ENCODE results near the gene HSFX1.
"Not testable (repeated sequence)": the region's sequence is repeated elsewhere in the genome, so short reads cannot be mapped to it uniquely, and the experiment has no call there.

HSFX1 gene, protein sequence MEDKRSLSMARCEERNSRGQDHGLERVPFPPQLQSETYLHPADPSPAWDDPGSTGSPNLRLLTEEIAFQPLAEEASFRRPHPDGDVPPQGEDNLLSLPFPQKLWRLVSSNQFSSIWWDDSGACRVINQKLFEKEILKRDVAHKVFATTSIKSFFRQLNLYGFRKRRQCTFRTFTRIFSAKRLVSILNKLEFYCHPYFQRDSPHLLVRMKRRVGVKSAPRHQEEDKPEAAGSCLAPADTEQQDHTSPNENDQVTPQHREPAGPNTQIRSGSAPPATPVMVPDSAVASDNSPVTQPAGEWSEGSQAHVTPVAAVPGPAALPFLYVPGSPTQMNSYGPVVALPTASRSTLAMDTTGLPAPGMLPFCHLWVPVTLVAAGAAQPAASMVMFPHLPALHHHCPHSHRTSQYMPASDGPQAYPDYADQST

DNA sequence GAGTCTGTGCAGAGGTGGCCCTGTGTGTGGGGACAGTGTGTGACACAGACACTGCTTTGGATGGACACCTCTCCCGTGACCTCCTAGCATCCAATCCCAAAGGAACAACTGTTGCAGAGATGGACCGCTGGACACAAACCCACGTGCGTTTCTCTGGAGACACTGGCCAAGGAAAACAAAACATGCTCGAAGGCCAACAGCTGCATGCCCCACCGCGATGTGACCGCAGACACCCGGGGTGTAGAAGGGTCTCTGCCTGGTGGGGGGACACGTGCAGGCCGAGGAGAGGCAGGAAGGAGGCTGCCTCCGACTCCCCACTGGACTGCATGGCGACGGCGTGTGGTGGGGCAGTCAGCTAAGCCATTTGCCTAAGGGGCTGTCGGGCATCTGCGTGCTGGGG is at the start of gene HSFX1:
TSS of gene HSFX1 (plus strand) at position 301 of the 400 bp plus-strand sequence. CDS start 614 bp downstream, outside the sequence.
- not testable (repeated sequence) for DNase-seq (ENCODE audit: low read depth in 1 of 2, low spot score in 1 of 2)

DNA sequence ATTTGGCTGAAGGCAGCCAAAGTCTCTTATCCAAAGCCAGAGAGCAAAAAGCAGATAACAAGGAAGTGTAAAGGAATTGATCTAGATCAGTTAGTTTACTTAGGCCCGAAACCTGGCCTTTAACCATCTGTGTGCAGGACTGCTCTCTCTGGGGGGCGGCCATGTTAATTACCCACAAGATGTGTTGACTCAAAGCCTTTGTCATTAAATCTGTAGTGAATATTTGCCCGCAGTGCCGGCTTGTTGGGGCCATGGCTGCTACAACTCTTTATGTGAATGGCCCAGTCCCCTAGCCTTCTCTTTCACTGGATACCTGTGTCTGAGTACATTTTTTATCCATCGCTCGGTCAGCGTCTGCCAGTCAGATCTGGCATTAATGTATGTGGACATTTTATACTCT is 46.6 kb upstream of the HSFX1 start:
- DNase-seq (ENCODE audit: low read depth in 1 of 2, low spot score in 1 of 2) = not testable (repeated sequence)

GRCh38 chrX:149742269-149742668 is 31.6 kb upstream of the HSFX1 start:
- DNase-seq (ENCODE audit: low read depth in 1 of 2, low spot score in 1 of 2) = not testable (repeated sequence)

GRCh38 chrX:149746390-149747007 is 27.4 kb upstream of the HSFX1 start:
- DNase-seq (ENCODE audit: low read depth in 1 of 2, low spot score in 1 of 2) = not testable (repeated sequence)

GRCh38 chrX:149757206-149758067 is 16.4 kb upstream of the HSFX1 start:
- DNase-seq (ENCODE audit: low read depth in 1 of 2, low spot score in 1 of 2) = no peak

DNA sequence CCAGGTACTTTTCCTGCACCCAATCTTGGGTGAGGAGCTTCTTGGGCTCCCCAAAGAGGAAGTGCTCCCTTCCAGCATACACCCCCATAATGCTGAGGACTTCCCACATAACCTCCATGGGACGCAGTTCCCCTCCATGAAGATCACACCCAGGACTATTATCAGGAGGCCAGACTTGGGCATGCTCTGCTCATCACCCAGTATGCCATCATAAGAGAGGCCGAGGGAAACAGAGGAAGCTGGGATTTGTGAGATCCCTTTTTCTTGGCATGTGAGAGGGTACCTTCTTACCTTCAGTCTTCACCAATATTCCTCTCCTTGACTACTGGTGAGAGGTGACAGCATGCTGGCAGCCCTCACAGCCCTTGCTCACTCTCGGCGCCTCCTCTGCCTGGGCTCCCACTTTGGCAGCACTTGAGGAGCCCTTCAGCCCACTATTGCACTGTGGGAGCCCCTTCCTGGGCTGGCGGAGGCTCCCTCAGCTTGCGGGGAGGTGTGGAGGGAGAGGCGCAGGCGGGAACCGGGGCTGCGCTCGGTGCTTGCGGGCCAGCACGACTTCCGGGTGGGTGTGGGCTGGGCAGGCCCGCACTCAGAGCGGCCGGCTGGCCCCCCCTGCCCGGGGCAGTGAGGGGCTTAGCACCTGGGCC is 15.7 kb upstream of the HSFX1 start:
- no peak for DNase-seq (ENCODE audit: low read depth in 1 of 2, low spot score in 1 of 2)

GRCh38 chrX:149758715-149759078 is 15.2 kb upstream of the HSFX1 start:
- not testable (repeated sequence) for DNase-seq (ENCODE audit: low read depth in 1 of 2, low spot score in 1 of 2)

- DNase-seq (ENCODE audit: low read depth in 1 of 2, low spot score in 1 of 2) = no peak
These were observed 14.0 kb upstream of the HSFX1 start for GRCh38 chrX:149759824-149760223.

DNA sequence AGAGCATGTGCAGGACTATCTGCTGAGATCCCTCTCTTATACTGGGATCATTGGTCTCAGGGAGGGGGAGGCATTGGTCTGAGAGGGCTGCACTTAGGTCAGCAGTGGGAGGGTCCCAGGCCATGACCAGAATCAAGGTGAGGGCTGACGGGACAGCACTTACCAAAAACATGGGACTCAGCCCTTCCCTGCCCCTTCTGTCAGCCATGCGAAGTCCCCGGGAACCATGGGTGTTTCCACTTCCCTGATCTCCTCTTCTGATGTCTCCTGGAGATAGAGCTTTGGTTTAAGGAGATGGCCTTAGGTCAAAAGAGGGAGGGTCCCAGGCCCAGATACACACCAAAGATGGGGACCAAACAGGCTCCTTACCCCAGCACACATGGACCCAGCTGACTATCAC is 12.9 kb upstream of the HSFX1 start:
- DNase-seq (ENCODE audit: low read depth in 1 of 2, low spot score in 1 of 2) = no peak

DNA sequence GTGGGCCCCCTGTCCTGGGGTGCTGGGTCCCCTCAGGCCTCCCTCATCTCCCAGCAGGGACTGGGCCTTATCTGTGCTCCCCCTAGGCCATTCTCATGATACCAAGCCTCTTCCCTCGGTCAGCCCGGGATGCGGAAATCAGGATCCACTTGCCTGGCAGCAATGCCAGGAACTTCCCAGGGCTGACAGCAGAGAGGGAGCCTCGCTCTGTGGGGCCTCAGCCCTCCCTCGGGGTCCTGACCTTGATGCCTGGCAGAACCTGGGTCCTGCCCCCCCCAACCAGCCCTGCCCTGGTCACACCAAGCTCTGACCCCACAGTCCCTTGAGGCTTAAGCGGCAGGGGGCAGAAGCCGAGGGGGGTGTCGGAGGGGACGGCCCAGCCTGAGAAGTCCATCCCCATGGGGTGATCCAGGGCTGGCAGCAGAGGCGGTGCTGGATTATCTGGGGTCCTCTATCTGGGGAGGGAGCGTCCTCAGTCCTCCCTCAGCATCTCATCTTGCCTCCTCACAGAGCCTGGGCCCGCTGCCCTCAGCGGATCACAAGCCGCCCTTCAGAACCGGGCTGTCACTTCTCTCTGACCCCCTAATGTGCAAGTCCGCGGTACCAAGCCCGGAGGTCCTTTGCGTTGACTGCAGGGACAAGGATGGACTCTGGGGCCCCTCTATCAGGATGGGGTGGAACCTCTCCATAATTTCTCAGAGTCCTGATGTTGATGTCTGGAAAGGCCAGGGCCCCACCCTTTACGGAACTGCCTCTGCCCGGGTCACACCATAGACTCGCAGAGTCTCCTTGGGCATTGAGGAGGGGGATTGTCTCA is 11.8 kb upstream of the HSFX1 start:
- DNase-seq (ENCODE audit: low read depth in 1 of 2, low spot score in 1 of 2) = not testable (repeated sequence)

DNA sequence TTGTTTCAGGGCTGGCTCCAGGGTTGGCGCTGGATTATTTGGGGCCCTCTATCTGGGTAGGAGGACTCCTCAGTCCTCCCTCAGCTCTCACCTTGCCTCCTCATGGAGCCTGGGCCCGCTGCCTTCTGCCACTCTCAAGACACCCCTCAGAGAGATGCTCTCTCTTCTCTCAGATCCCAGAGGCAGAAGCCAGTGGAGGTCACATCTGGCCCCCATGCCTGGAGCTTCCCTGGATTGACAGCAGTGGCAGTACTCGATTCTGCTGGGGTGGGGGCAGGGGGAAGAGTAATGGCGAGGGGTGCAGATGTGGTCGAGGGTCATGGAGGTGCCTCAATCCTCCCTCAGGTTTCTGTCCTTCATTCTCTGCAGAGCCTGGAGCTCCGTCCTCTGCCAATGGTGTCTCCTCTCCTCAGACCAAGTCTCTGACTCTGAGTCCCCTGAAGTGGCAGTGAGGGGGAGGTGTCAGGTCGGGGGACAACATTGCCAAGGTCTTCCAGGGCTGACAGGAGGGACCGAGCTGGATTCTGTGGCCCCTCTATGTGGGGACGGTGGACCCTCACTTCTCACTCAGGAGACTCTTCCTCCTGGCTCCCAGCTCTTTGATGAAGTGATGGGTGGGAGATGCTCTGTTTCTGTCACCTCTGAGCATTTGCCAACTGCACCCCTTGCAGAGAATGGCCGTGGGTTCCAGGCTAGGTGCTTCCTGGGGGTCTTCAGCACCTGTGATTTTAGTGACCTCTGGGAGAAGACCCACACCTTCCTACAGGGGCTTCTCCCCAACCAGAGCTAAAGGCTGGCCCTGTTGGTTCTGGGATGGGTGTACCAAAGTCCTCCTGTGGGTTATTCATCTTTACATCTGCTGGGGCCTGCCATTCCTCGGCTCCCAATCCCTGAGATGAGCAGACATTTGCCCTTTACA is 10.9 kb upstream of the HSFX1 start:
- no peak for DNase-seq (ENCODE audit: low read depth in 1 of 2, low spot score in 1 of 2)

DNA sequence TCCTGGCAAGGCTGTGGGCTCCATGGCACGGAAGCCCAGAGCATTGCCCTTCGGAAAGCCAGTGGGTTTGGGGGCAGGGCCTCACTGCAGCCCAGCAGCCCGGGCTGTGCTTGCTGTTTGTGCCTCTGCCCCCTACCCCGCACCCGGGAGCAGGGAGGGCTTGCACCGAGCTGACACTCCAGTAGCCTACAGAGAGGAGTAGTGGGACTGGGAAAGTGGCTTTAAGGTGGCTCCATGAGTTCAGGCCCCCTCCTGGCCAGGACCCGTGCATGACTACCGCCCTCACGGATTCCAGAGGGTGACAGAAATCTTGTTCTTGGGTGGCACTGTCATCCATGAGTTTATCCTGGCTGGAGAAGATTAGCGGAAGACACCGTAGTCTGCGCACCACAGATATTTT is 3.5 kb upstream of the HSFX1 start:
- DNase-seq (ENCODE audit: low read depth in 1 of 2, low spot score in 1 of 2) = not testable (repeated sequence)

GRCh38 chrX:149773026-149773425 is 842 bp upstream of the HSFX1 start:
- not testable (repeated sequence) for DNase-seq (ENCODE audit: low read depth in 1 of 2, low spot score in 1 of 2)

- DNase-seq (ENCODE audit: low read depth in 1 of 2, low spot score in 1 of 2) = not testable (repeated sequence)
These were observed 4.1 kb downstream of the HSFX1 start for GRCh38 chrX:149777999-149778398.

GRCh38 chrX:149781727-149782126 is 7.9 kb downstream of the HSFX1 start, which contains the start of gene MAGEA9:
Gene MAGEA9, plus strand, starts transcription at chrX:149781930. Its CDS starts 4,281 bp downstream, at chrX:149786211.
- DNase-seq (ENCODE audit: low read depth in 1 of 2, low spot score in 1 of 2) = not testable (repeated sequence)

DNA sequence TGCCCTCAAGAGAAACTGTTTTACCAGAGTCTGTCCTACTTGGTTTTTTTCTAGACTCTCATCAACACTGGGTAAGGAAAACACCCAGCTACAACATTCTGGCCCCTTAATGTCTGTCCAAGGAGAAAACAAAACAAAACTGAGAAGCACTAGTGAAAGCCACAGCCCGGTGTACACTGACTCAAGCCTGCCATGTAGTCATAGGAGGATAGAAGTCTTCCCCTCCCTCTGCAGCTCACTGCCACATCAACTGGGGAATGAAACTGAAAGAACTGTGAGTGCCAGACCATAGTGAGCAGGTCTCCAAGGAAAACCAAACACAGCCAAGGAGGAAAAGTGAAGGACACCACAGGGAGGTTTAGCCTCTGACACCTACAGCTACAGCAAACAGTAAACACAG is 21.7 kb downstream of the HSFX1 start:
- not testable (repeated sequence) for DNase-seq (ENCODE audit: low read depth in 1 of 2, low spot score in 1 of 2)

DNA sequence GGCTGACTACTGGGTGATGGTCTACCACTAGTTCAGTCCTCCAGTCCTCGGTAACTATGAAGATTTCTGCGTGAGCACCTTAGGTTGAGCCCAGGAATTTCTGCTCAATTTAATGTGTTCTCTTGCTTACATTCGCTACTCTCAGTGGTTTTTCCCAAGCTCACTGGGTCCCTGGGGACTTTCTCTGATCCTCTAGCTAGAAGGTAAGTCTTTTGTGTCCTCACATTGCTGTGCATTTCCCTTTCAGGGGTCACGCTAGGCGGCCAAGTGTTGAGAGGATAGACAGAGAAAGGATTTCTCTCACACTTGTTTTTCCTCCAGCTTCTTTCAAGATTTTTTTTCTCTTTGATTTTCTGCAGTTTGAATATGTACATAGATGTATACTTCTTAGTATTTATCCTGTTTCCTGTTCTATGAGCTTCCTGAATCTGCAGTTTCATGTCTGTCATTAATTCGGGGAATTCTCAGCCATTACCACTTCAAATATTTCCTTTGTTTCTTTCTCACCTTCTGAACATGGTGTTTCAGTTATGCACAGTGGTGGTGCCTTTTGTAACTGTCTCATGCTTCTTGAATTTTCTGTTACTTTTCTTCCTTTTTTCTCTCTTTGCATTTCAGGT is 25.3 kb downstream of the HSFX1 start:
- no peak for DNase-seq (ENCODE audit: low read depth in 1 of 2, low spot score in 1 of 2)

- no peak for DNase-seq (ENCODE audit: low read depth in 1 of 2, low spot score in 1 of 2)
These were observed 26.1 kb downstream of the HSFX1 start for GRCh38 chrX:149799938-149800337.

Measured in stimulated activated CD4-positive, alpha-beta T cell treated with anti-CD3 and anti-CD28 coated beads, Interleukin-15, amount 100 ng/mL, for 1 hour (primary cell).